B cell (primary cell): ENCODE results near the gene CKAP5. TPM values are rescaled to one million over a fixed set of nuclear protein-coding genes. Genes with fewer than 3 reads are reported as not detected.

Experiments
- ATAC-seq: fragments of 200-7000 bp; cut with Tn5 transposase; one replicate; pipeline ENCODE4 v1.10.0; 2021; ENCODE audit warnings: low read depth, mild to moderate bottlenecking, moderate number of reproducible peaks, moderate library complexity
- CTCF ChIA-PET: fragments of 350-600 bp; sonication (Branson Sonifier 250); formaldehyde crosslinking; loops from one replicate; lab custom pipeline; 2021; ENCODE audit warnings: antibody characterized with exemption, inconsistent platforms; lab: Charles Lee
- POLR2A ChIA-PET: fragments of 350-600 bp; sonication (Branson Sonifier 250); formaldehyde crosslinking; loops from one replicate; lab custom pipeline; 2021; ENCODE audit warnings: antibody characterized with exemption; lab: Charles Lee
- DNase-seq: peaks from one replicate; pipeline ENCODE4 v3.0.0; 2013
- H2AFZ ChIP-seq: 2 replicates; pipeline ENCODE4 v1.6.1; 2012; ENCODE audit warnings: mild to moderate bottlenecking, low read depth, low read length; ENCODE audit not compliant: insufficient read depth, poor library complexity, severe bottlenecking
- H3K27ac ChIP-seq, 2 donors: 1 replicate in 1 of 2; 2 replicates in 1 of 2; pipeline ENCODE4 v1.5.1; 2012 to 2013; ENCODE audit warnings: low read length in 2 of 2, mild to moderate bottlenecking in 2 of 2, moderate library complexity in 1 of 2
- H3K27me3 ChIP-seq, 4 experiments: fragments of 200-600 bp in 1 of 4; sonication (generic) in 1 of 4; replicated peaks in 1 of 4; 1 replicate in 2 of 4; 2 replicates in 2 of 4; pipeline versions ENCODE4 v1.6.1 to v1.7.0; 2013 to 2016; ENCODE audit warnings: low read length in 3 of 4, mild to moderate bottlenecking in 2 of 4, mixed read lengths in 1 of 4, moderate library complexity in 1 of 4; ENCODE audit not compliant: insufficient read depth in 4 of 4, control insufficient read depth in 3 of 4; ENCODE audit errors: control extremely low read depth in 1 of 4
- H3K36me3 ChIP-seq, 2 experiments: replicated peaks in 1 of 2; 1 replicate in 1 of 2; 2 replicates in 1 of 2; pipeline versions ENCODE4 v1.6.1 to v1.7.1; 2013; ENCODE audit warnings: low read length in 1 of 2; ENCODE audit not compliant: insufficient read depth in 2 of 2, control insufficient read depth in 1 of 2; ENCODE audit errors: control extremely low read depth in 1 of 2, extremely low read depth in 1 of 2
- H3K4me1 ChIP-seq, 2 donors: fragments of 200-600 bp in 1 of 2; sonication (generic) in 1 of 2; 1 replicate in 1 of 2; 2 replicates in 1 of 2; pipeline versions ENCODE4 v1.5.1 to v1.6.1; 2013 to 2017; ENCODE audit warnings: low read length in 2 of 2; ENCODE audit not compliant: control insufficient read depth in 2 of 2, insufficient read depth in 2 of 2
- H3K4me2 ChIP-seq: replicated peaks from 2 replicates; pipeline ENCODE3; 2012; ENCODE audit warnings: mild to moderate bottlenecking, low read depth, low read length; ENCODE audit not compliant: poor library complexity, severe bottlenecking
- H3K4me3 ChIP-seq, 5 experiments: fragments of 200-600 bp in 1 of 5; sonication (generic) in 1 of 5; 1 replicate in 3 of 5; 2 replicates in 2 of 5; pipeline versions ENCODE4 v1.5.1 to v1.7.0; 2011 to 2016; ENCODE audit warnings: low read length in 4 of 5, mild to moderate bottlenecking in 4 of 5, low read depth in 2 of 5, control low read depth in 1 of 5, moderate library complexity in 1 of 5; ENCODE audit not compliant: insufficient read depth in 1 of 5; ENCODE audit errors: control extremely low read depth in 1 of 5, extremely low read depth in 1 of 5
- H3K79me2 ChIP-seq: fragments of 200-600 bp; sonication (generic); one replicate; pipeline ENCODE4 v1.6.0; 2016; ENCODE audit warnings: low read length; ENCODE audit not compliant: control insufficient read depth, insufficient read depth
- H3K9ac ChIP-seq: fragments of 200-600 bp; sonication (generic); 2 replicates; pipeline ENCODE4 v1.6.1; 2017; ENCODE audit warnings: mild to moderate bottlenecking, low read length, moderate library complexity
- H3K9me3 ChIP-seq, 3 donors: one replicate each; pipeline versions ENCODE4 v1.6.1 to v1.7.1; 2013; ENCODE audit warnings: low read length in 2 of 3; ENCODE audit not compliant: control insufficient read depth in 2 of 3, insufficient read depth in 1 of 3; ENCODE audit errors: control extremely low read depth in 1 of 3
- H4K20me1 ChIP-seq: 2 replicates; pipeline ENCODE4 v1.6.0; 2012; ENCODE audit warnings: mild to moderate bottlenecking, low read length; ENCODE audit not compliant: insufficient read depth, control insufficient read depth, poor library complexity, severe bottlenecking
- H3K27ac Mint-ChIP-seq: one replicate; pipeline ENCODE4 v1.8.0; 2021; ENCODE audit warnings: mixed read lengths
- H3K27me3 Mint-ChIP-seq: one replicate; pipeline ENCODE4 v1.8.0; 2021; ENCODE audit warnings: mixed read lengths
- H3K4me1 Mint-ChIP-seq: one replicate; pipeline ENCODE4 v1.8.0; 2021; ENCODE audit warnings: mixed read lengths
- H3K4me3 Mint-ChIP-seq: one replicate; pipeline ENCODE4 v1.8.0; 2021; ENCODE audit warnings: mixed read lengths
- H3K9me3 Mint-ChIP-seq: one replicate; pipeline ENCODE4 v1.8.0; 2022; ENCODE audit warnings: mixed read lengths; ENCODE audit not compliant: insufficient read depth
- CTCF ChIP-seq: fragments of 200-600 bp; IDR thresholded peaks from one replicate; pipeline ENCODE4 v1.8.0; 2022; ENCODE audit warnings: antibody characterized with exemption, mild to moderate bottlenecking
- EZH2 ChIP-seq: IDR thresholded peaks from 2 replicates; pipeline ENCODE4 v1.6.1; 2012; ENCODE audit warnings: borderline replicate concordance, low read depth, mild to moderate bottlenecking, moderate library complexity, low read length; ENCODE audit not compliant: insufficient read depth, poor library complexity, severe bottlenecking
- WGBS: methylation state at CpG from one replicate; pipeline ENCODE4 v1.1.5; 2013; ENCODE audit warnings: missing lambda C conversion rate; ENCODE audit not compliant: insufficient coverage; 5-methylcytosine and 5-hydroxymethylcytosine counted together
- intact Hi-C: fragments of 100-400 bp; cut with micrococcal nuclease; formaldehyde crosslinking; loops from one replicate; pipeline ENCODE4 v1.10.0; 2022
- polyA plus RNA-seq: library from polyadenylated mRNA; depleted of rRNA; stranded (reverse); fragments of >200 nt; gene quantifications from 2 replicates; pipeline ENCODE4 v1.2.3, GENCODE V29; 2012
- total RNA-seq, 2 donors: library from RNA; stranded (reverse); fragments of 120-200 nt in 1 of 2; gene quantifications; 1 replicate in 1 of 2; 2 replicates in 1 of 2; pipeline versions ENCODE4 v1.2.3 to v1.2.4, GENCODE V29; 2013 to 2022

Gene CKAP5
- total and polyA plus RNA-seq, 2 donors (not counting 1 experiment from before 2014, with no cell fraction given): 7.3 to 54.3 TPM

- POLR2A ChIA-PET: no interaction called here
- Mint-ChIP-seq H3K9me3 (no peaks in the 10 kb centered on the region), H3K4me1 (no peaks in the 10 kb centered on the region), H3K27me3 (no peaks in the 10 kb centered on the region), H3K27ac (no peak overlapping the region), H3K4me3 (no peak overlapping the region)
- Histone ChIP-seq H3K79me2 (no peaks in the 10 kb centered on the region), H3K9ac (no peak overlapping the region), H3K36me3 (peaks cover 0 to 3% of the 10 kb centered on the region in 2 experiments), H3K4me1 (no peaks in the 10 kb centered on the region), H3K9me3 (no peaks in the 10 kb centered on the region), H3K4me3 (no peak overlapping the region), H3K27me3 (no peaks in the 10 kb centered on the region), H3K27ac (no peak overlapping the region), H3K4me2 (no peak overlapping the region), H2AFZ (no peak overlapping the region), H4K20me1 (no peaks in the 10 kb centered on the region)
- TF ChIP-seq CTCF (no peak), EZH2 (no peak)
- no peak for DNase-seq
- CTCF ChIA-PET: interaction anchor here (0.6 kb wide), 1 partner anchor 1986 kb away, joined by 4 read pairs; no protein-coding TSS in a partner anchor
- no peak for ATAC-seq
- 89% methylated on average over 4 of the region's 7 CpGs for WGBS
- intact Hi-C loops: no loop called here
These were observed 133.1 kb downstream of the CKAP5 start for GRCh38 chr11:46712874-46713576.

GRCh38 chr11:46711303-46711702, 134.8 kb downstream of the CKAP5 start:
- intact Hi-C loops: no loop called here
- no peaks in the 10 kb centered on the region for H3K4me1 ChIP-seq
- no peak overlapping the region for H3K4me2 ChIP-seq
- POLR2A ChIA-PET: no interaction called here
- Mint-ChIP-seq H3K9me3 (no peaks in the 10 kb centered on the region), H3K4me1 (no peaks in the 10 kb centered on the region), H3K27ac (no peak overlapping the region), H3K4me3 (no peak overlapping the region), H3K27me3 (no peaks in the 10 kb centered on the region)
- TF ChIP-seq CTCF (no peak), EZH2 (no peak)
- H3K36me3 ChIP-seq: peaks cover 1 to 16% of the 10 kb centered on the region in 2 experiments
- H3K79me2 ChIP-seq: no peaks in the 10 kb centered on the region
- WGBS: 100% methylated on average over 1 of the region's 5 CpGs
- no peaks in the 10 kb centered on the region for H4K20me1 ChIP-seq
- CTCF ChIA-PET: no interaction called here
- H3K27ac ChIP-seq: no peak overlapping the region
- H2AFZ ChIP-seq: no peak overlapping the region
- no peaks in the 10 kb centered on the region for H3K9me3 ChIP-seq
- no peak for ATAC-seq
- H3K9ac ChIP-seq: no peak overlapping the region
- no peaks in the 10 kb centered on the region for H3K27me3 ChIP-seq
- no peak for DNase-seq
- no peak overlapping the region for H3K4me3 ChIP-seq
